HG03575 (cell line): Measurements from ENCODE around the gene FCSK.
"Not testable (repeated sequence)": the region's sequence is repeated elsewhere in the genome, so short reads cannot be mapped to it uniquely, and the experiment has no call there.

Experiments
- ATAC-seq: cut with Tn5 transposase; IDR thresholded peaks from one replicate; pipeline ENCODE4 v1.9.1; 2021; ENCODE audit not compliant: unreplicated experiment, insufficient number of reproducible peaks, low FRiP score; ENCODE audit errors: extremely low read depth

FCSK gene

GRCh38 chr16:70454222-70455034 is at the start of gene FCSK:
Gene FCSK (plus strand): TSS chr16:70454595. CDS start chr16:70463191, 8,596 bp downstream.
- no peak for ATAC-seq

GRCh38 chr16:70406104-70406503 is 48.3 kb upstream of the FCSK start:
- not testable (repeated sequence) for ATAC-seq

GRCh38 chr16:70407811-70408274 is 46.6 kb upstream of the FCSK start:
- no peak for ATAC-seq

- ATAC-seq = no peak
These were observed 43.7 kb upstream of the FCSK start for GRCh38 chr16:70410734-70411133.

GRCh38 chr16:70412385-70412784 is 42.0 kb upstream of the FCSK start:
- ATAC-seq = no peak

GRCh38 chr16:70413572-70413971 is 40.8 kb upstream of the FCSK start:
- ATAC-seq = not testable (repeated sequence)

- ATAC-seq = no peak
These were observed 37.4 kb upstream of the FCSK start for GRCh38 chr16:70416748-70417616.

GRCh38 chr16:70417661-70418060 is 36.7 kb upstream of the FCSK start:
- ATAC-seq = no peak

GRCh38 chr16:70418274-70418992 is 36.0 kb upstream of the FCSK start:
- ATAC-seq = no peak

- ATAC-seq = no peak
These were observed 35.4 kb upstream of the FCSK start for GRCh38 chr16:70418993-70419318.

GRCh38 chr16:70419384-70420327 is 34.7 kb upstream of the FCSK start:
- no peak for ATAC-seq

- no peak for ATAC-seq
These were observed 33.4 kb upstream of the FCSK start for GRCh38 chr16:70421014-70421413.

GRCh38 chr16:70421473-70422311 is 32.7 kb upstream of the FCSK start:
- no peak for ATAC-seq

GRCh38 chr16:70422543-70422942 is 31.9 kb upstream of the FCSK start:
- no peak for ATAC-seq

- ATAC-seq = no peak
These were observed 26.6 kb upstream of the FCSK start for GRCh38 chr16:70427786-70428177.

GRCh38 chr16:70428178-70428998 is 26.0 kb upstream of the FCSK start:
- ATAC-seq = no peak
